GM12891 (cell line): ENCODE results near the gene PNPLA3.

Experiments
- DNase-seq: peaks from one replicate; pipeline ENCODE4 v3.0.0; 2011; ENCODE audit warnings: low spot score; ENCODE audit not compliant: insufficient read length
- FAIRE-seq: peaks from 2 replicates; lab custom pipeline; 2011; peaks lifted over from hg19 to GRCh38; lab: Jason Lieb, UNC
- PAX5 ChIP-seq: IDR thresholded peaks from 2 replicates; pipeline ENCODE4 v1.6.1; 2011; ENCODE audit warnings: low read length, moderate library complexity, mild to moderate bottlenecking; ENCODE audit not compliant: insufficient read depth, severe bottlenecking
- POLR2A ChIP-seq: IDR thresholded peaks from 2 replicates; pipeline ENCODE4 v1.6.1; 2011; ENCODE audit warnings: low read depth, low read length, control low read depth
- POLR2AphosphoS5 ChIP-seq: IDR thresholded peaks from 2 replicates; pipeline ENCODE4 v1.6.1; 2011; ENCODE audit warnings: low read depth, low read length, control low read depth
- POU2F2 ChIP-seq: IDR thresholded peaks from 2 replicates; pipeline ENCODE4 v1.6.1; 2011; ENCODE audit warnings: low read depth, mild to moderate bottlenecking, control low read depth, low read length, moderate library complexity
- SPI1 ChIP-seq: IDR thresholded peaks from 2 replicates; pipeline ENCODE4 v1.6.1; 2011; ENCODE audit warnings: low read depth, low read length, control low read depth
- TAF1 ChIP-seq: IDR thresholded peaks from 2 replicates; pipeline ENCODE4 v1.6.1; 2011; ENCODE audit warnings: low read depth, low read length, control low read depth

The PNPLA3 gene

DNA sequence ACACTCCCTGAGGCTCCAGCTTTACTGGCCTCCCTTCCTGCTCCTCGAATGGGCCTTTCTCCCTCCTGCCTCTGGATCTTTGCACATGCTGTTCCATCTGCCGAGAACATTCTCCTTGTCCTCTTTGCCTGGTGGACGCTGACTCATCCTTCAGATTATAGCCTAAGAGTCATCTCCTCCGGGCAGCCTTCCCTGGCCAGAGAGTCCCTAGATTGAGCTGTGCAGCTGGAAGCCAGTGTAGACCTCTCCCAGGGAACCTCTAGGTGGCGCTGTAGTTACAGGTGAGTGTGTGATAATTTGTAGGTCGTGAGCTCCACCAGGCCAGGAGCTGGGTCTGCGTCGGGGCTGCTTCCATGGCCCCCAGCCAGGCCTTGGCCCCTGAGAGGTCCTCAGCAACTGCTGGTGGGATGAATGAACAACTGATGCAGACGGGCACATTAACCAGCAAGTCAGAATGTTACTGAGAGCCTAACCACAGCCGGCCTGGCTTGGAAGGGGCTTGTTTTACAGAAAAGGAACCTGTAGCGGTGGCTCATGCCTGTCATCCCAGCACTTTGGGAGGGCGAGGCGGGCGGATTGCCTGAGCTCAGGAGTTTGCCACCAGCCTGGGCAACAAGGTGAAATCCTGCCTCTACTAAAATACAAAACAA is 40.5 kb upstream of the PNPLA3 start:
- TF ChIP-seq TAF1 (no peak), POLR2AphosphoS5 (no peak), SPI1 (no peak), PAX5 (no peak), POU2F2 (no peak), POLR2A (no peak)
- FAIRE-seq: peak; percentile 81

DNA sequence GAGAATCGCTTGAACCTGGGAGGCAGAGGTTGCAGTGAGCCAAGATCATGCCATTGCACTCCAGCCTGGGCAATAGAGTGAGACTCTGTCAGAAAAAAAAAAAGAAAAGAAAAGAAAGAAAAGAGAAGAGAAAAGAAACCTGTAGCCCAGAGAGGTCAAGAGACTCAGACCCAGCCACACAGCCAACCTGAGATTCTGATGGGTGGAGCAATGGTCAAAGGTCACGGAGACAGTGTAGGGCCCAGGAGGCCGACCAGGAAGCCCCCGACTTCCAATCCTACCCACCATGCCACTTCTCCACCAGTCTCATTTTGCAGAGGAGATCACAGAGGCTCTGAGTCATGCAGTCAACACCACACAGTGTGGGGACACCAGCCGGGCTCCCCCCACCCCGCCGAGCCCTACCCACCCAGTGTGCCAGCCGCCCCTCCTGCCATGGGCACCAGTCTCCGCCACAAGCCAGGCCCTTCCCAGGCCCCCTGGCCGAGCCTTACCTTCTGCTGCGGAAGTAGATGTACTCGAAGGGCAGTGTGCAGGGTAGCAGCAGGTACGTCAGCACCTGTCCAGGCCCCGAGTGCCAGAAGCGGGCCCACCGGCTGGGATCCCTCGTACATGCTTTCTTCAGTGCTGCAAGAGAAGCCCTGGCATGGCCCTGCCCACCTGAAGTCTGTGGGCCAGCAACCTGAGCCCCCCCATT is 39.7 kb upstream of the PNPLA3 start:
- TF ChIP-seq POLR2A: no peak
- no peak for TF ChIP-seq TAF1
- TF ChIP-seq POU2F2: no peak
- no peak for TF ChIP-seq SPI1
- no peak for TF ChIP-seq POLR2AphosphoS5
- no peak for TF ChIP-seq PAX5
- FAIRE-seq (no peak), DNase-seq (no peak)

More for the DNA sequence above, 40.5 kb upstream of the PNPLA3 start:
- peak; percentile 79 for DNase-seq

- FAIRE-seq (peak; percentile 85), DNase-seq (peak; percentile 66)
- TF ChIP-seq SPI1 (peak; percentile 49), PAX5 (no peak), POLR2A (no peak), POLR2AphosphoS5 (no peak), POU2F2 (no peak), TAF1 (no peak)
Observed at GRCh38 chr22:43884600-43885318, 38.8 kb upstream of the PNPLA3 start.

GRCh38 chr22:43885319-43885671 is 38.3 kb upstream of the PNPLA3 start:
- no peak for DNase-seq
- FAIRE-seq: no peak
- TF ChIP-seq SPI1: no peak
- no peak for TF ChIP-seq POLR2A
- no peak for TF ChIP-seq TAF1
- no peak for TF ChIP-seq PAX5
- TF ChIP-seq POLR2AphosphoS5: no peak
- TF ChIP-seq POU2F2: no peak

DNA sequence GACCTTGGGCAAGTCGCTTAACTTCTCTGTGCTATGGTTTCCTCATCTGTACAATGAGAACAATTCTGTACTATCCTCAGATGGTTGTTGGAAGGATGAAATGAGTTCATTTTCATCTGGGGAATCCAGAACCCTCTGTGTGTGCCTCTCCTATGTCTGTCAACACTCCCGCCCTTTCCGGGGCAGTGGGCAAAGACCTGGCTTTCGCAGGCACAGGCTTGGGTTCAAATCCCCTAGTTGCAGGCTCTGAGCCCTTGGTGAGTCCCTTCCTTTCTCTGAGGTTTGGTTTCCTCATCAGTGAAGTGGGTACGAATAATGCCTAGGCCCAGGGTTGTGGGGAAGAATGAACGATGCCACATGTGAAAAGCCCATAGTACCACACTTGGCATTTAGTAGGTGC is 37.8 kb upstream of the PNPLA3 start:
- TF ChIP-seq POU2F2 (no peak), POLR2A (no peak), TAF1 (no peak)
- FAIRE-seq: no peak
- DNase-seq: no peak

DNA sequence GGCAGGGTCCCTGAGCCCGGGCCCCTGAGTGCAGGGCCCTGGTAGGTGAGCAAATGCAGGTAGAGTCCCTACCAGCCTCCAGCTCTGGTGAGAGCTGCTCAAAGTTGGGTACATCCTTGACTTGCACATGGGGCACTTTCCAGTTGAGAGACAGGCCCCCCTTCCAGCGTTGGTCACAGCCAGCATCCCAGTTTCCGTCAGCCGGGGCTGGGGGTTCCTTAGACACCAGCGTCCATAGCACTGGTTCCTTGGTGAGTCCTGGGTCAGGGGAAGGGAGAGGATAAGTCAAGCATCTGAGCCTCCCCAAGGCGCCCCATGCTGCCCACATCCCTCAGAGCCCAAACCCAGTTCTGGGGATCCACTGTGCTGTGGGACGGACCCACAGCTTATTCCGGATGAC is 37.4 kb upstream of the PNPLA3 start:
- FAIRE-seq (no peak), DNase-seq (no peak)
- TF ChIP-seq POLR2A: no peak

DNA sequence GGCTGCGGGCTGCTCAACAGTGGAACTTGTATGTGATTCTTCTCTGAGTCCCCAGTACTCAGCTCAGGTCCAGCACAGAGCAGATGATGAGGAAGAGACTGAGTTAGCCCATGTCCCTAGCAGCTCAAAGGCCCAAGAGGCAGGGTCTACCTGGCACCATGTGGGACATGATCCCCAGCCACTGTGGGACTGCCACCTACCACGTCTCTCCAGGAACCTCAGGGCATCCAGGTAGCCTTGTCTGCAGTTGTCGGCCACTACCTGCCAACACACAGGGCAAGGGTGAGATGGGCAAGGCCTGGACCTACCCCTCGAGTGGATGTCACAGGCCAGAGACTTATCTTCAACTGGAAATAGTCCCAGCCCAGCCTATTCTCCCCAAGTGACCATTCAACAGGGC is 36.2 kb upstream of the PNPLA3 start:
- no peak for FAIRE-seq
- no peak for TF ChIP-seq SPI1
- TF ChIP-seq POU2F2: no peak
- TF ChIP-seq PAX5: no peak
- no peak for TF ChIP-seq POLR2A
- TF ChIP-seq TAF1: no peak
- no peak for TF ChIP-seq POLR2AphosphoS5
- DNase-seq: no peak

DNA sequence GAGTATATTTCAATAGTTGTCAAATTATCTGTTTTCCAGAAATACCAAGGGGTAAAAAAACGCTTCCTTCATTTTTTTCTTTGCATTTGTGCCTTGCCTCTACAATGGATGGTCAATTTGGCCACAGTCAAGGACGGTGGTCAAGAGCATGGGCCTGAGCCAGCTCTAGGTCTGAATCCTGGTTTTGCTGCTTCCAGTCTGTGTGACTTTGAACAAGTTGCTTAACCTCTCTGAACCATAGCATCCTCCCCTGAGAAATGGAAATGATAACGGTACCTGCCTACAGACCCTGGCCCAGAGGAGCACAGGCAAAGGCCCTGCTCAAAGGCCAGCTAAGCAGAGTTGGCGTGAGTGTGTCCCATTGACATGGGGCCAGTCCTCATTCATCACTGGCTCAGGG is 34.9 kb upstream of the PNPLA3 start:
- DNase-seq (no peak), FAIRE-seq (no peak)
- TF ChIP-seq POLR2AphosphoS5: no peak
- no peak for TF ChIP-seq SPI1
- TF ChIP-seq PAX5: no peak
- TF ChIP-seq POU2F2: no peak
- no peak for TF ChIP-seq POLR2A

DNA sequence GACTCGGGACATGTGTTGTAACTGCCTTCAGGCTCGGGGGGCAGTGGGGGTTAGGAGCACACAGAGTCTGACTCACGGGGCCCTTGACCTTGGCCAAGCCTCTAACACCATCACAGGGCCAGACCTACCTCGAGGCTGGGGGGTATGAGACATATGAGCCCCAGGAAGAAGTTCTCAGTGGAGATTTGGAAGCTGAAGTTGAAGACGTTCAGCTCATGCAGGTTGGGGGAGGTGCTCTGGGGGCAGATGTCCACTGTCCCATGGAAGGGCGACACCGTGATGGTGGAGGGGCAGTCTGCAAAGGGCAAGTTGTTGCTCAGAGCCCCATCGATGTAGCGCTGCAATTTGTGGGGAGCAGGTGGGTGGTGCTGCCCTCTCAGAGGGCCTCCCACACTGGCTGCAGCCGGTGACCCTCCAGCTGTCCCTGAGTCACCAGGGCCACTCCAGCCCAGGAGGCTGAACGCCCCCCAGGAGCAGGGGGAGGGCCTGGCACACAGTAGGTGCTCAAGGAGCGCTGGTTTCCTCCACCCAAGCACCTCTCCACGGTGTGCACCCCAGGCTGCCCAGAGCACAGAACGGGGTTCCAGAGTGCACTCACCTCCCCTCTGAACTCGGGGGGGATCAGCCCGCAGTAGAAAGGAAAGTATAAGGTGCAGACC is 34.3 kb upstream of the PNPLA3 start:
- no peak for FAIRE-seq
- TF ChIP-seq PAX5 (no peak), POLR2A (no peak), POU2F2 (no peak), SPI1 (no peak), TAF1 (no peak), POLR2AphosphoS5 (no peak)
- no peak for DNase-seq
